NCI-H146 treated with DMSO at 0.1 percent for 48 hours (cell line): ENCODE data around the gene TNFAIP8L2.
A peak's percentile ranks its signal among the peaks of the same experiment; 100 is the strongest.

ENCODE experiments used
- DNase-seq: peaks from one replicate; lab custom pipeline; 2025; ENCODE audit not compliant: unreplicated experiment; lab: John Stamatoyannopoulos, UW

TNFAIP8L2 gene

GRCh38 chr1:151145304-151146071 is 11.0 kb upstream of the TNFAIP8L2 start:
- no peak for DNase-seq

GRCh38 chr1:151146072-151146411 is 10.4 kb upstream of the TNFAIP8L2 start:
- DNase-seq = peak; percentile 47

- peak; percentile 85 for DNase-seq
Measured at GRCh38 chr1:151146412-151147131, 9.9 kb upstream of the TNFAIP8L2 start, which contains the start of gene SEMA6C. SEMA6C (minus strand) TSS chr1:151146631; CDS start chr1:151142621, 4,010 bp downstream.

- no peak for DNase-seq
Measured at GRCh38 chr1:151147132-151147503, 9.3 kb upstream of the TNFAIP8L2 start.

- no peak for DNase-seq
Measured at GRCh38 chr1:151147665-151148064, 8.8 kb upstream of the TNFAIP8L2 start.

GRCh38 chr1:151157067-151157531 is 650 bp downstream of the TNFAIP8L2 start:
- no peak for DNase-seq

- DNase-seq = no peak
Measured at GRCh38 chr1:151158326-151158725, 1.9 kb downstream of the TNFAIP8L2 start.

- DNase-seq = no peak
Measured at GRCh38 chr1:151158751-151159251, 2.4 kb downstream of the TNFAIP8L2 start.

GRCh38 chr1:151159373-151159772 is 2.9 kb downstream of the TNFAIP8L2 start:
- no peak for DNase-seq

- DNase-seq = no peak
Measured at GRCh38 chr1:151164732-151165280, 8.4 kb downstream of the TNFAIP8L2 start.

- peak; percentile 37 for DNase-seq
Measured at GRCh38 chr1:151165281-151165737, 8.9 kb downstream of the TNFAIP8L2 start.

- DNase-seq = peak; percentile 94
Measured at GRCh38 chr1:151165738-151166504, 9.5 kb downstream of the TNFAIP8L2 start, which contains the start of the genes LYSMD1 and SCNM1. LYSMD1 (minus strand) TSS chr1:151165902; CDS start chr1:151165258, 644 bp downstream. SCNM1 (plus strand) TSS chr1:151166144; CDS start chr1:151166153, 9 bp downstream.

- peak; percentile 35 for DNase-seq
Measured at GRCh38 chr1:151166505-151166956, 10.1 kb downstream of the TNFAIP8L2 start.

- DNase-seq = no peak
Measured at GRCh38 chr1:151167116-151167515, 10.7 kb downstream of the TNFAIP8L2 start.

- no peak for DNase-seq
Measured at GRCh38 chr1:151171190-151171589, 14.7 kb downstream of the TNFAIP8L2 start.

GRCh38 chr1:151175041-151175741 is 18.7 kb downstream of the TNFAIP8L2 start:
- no peak for DNase-seq

GRCh38 chr1:151175863-151176262 is 19.4 kb downstream of the TNFAIP8L2 start, which contains the start of gene TMOD4:
TMOD4 (minus strand) TSS chr1:151175981; CDS start chr1:151174875, 1,106 bp downstream.
- DNase-seq = no peak

- DNase-seq = no peak
Measured at GRCh38 chr1:151176514-151177045, 20.1 kb downstream of the TNFAIP8L2 start.

GRCh38 chr1:151184211-151184610 is 27.8 kb downstream of the TNFAIP8L2 start:
- DNase-seq = no peak

- DNase-seq = no peak
Measured at GRCh38 chr1:151187205-151187604, 30.8 kb downstream of the TNFAIP8L2 start.
